Measurements from ENCODE around the gene SORCS3. TPM values are rescaled to one million over a fixed set of nuclear protein-coding genes. Genes with fewer than 3 reads are reported as not detected.

SORCS3 gene
- total and polyA plus RNA-seq, 7 donors: 0.15 to 1.1 (median 0.33) TPM; not detected in 2

DNA sequence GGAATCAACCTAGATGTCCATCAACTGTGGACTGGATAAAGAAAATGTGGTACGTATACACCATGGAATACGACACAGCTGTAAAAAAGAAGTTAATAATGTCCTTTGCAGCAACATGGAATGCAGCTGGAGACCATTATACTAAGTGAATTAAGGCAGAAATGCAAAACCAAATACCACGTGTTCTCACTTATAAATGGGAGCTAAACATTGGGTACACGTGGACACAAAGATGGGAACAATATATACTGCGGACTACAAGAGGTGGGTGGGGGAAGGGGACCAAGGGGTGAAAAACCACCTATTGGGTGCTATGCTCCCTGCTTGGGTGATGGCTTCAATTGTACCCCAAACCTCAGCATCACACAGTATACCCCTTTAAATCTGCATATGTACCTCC is 385.5 kb downstream of the SORCS3 start:
- no peaks in the 10 kb centered on the region for H3K36me3 ChIP-seq
- no peak for DNase-seq
- H3K27me3 ChIP-seq: no peaks in the 10 kb centered on the region
- H3K9me3 ChIP-seq: no peaks in the 10 kb centered on the region
- TF ChIP-seq POLR2A (IDR thresholded peaks at IDR 0.05): no peak
- no peak overlapping the region for H3K27ac ChIP-seq
- no peaks in the 10 kb centered on the region for H3K4me1 ChIP-seq
- intact Hi-C loops (cut with DNase I): no loop called here
- WGBS, 2 donors: 91 to 92% methylated on average over 5 of the region's 5 CpGs
- H3K4me3 ChIP-seq: no peak overlapping the region

- DNase-seq: no peak
- WGBS, 2 donors: 62 to 77% methylated on average over 1 of the region's 1 CpG
- no peaks in the 10 kb centered on the region for H3K36me3 ChIP-seq
- H3K9me3 ChIP-seq: no peaks in the 10 kb centered on the region
- TF ChIP-seq POLR2A (IDR thresholded peaks at IDR 0.05): no peak
- no peak for TF ChIP-seq CTCF (IDR thresholded peaks at IDR 0.05)
- no peak for TF ChIP-seq EP300 (IDR thresholded peaks at IDR 0.05)
- no peak for TF ChIP-seq POLR2AphosphoS5 (IDR thresholded peaks at IDR 0.05)
- no peaks in the 10 kb centered on the region for H3K27me3 ChIP-seq
- no peak overlapping the region for H3K4me3 ChIP-seq
- no peak overlapping the region for H3K27ac ChIP-seq
- intact Hi-C loops (cut with DNase I): no loop called here
- no peaks in the 10 kb centered on the region for H3K4me1 ChIP-seq
Observed at GRCh38 chr10:105029286-105029685, 388.2 kb downstream of the SORCS3 start.

DNA sequence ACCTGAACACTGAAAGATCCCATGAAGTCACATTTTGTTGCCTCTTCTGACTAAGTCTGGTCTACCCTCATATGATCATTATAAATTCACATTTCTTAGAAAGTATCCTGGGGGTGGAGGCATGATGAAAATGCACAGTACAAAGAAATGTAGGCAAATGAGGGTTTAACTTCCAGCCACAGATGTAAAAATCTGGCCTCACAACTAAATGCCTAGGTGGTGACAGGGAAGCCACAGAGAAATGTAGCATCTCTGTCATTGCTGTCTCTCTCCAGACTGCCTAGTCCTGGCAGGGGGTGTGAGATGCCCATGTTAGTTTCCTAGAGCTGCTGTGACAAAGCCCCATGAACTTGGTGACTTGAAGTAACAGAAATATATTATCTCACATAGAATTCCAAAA is 395.9 kb downstream of the SORCS3 start:
- no peak for DNase-seq

GRCh38 chr10:105041956-105042355 is 400.9 kb downstream of the SORCS3 start:
- Histone ChIP-seq H3K27me3 (no peaks in the 10 kb centered on the region), H3K4me1 (no peaks in the 10 kb centered on the region), H3K4me3 (no peak overlapping the region), H3K27ac (no peak overlapping the region), H3K36me3 (no peaks in the 10 kb centered on the region), H3K9me3 (no peaks in the 10 kb centered on the region)
- TF ChIP-seq POLR2A (IDR thresholded peaks at IDR 0.05): no peak
- TF ChIP-seq POLR2AphosphoS5 (IDR thresholded peaks at IDR 0.05): no peak
- TF ChIP-seq CTCF (IDR thresholded peaks at IDR 0.05): no peak
- TF ChIP-seq EP300 (IDR thresholded peaks at IDR 0.05): no peak
- WGBS, 2 donors: 80 to 86% methylated on average over 1 of the region's 1 CpG
- intact Hi-C loops (cut with DNase I): no loop called here
- no peak for DNase-seq

More for the DNA sequence above, 395.9 kb downstream of the SORCS3 start:
- H3K27ac ChIP-seq: no peak overlapping the region
- TF ChIP-seq EP300 (IDR thresholded peaks at IDR 0.05) (no peak), POLR2AphosphoS5 (IDR thresholded peaks at IDR 0.05) (no peak), POLR2A (IDR thresholded peaks at IDR 0.05) (no peak), CTCF (IDR thresholded peaks at IDR 0.05) (no peak)
- H3K4me3 ChIP-seq: no peak overlapping the region
- no peaks in the 10 kb centered on the region for H3K36me3 ChIP-seq
- H3K27me3 ChIP-seq: no peaks in the 10 kb centered on the region
- intact Hi-C loops (cut with DNase I): no loop called here
- H3K9me3 ChIP-seq: no peaks in the 10 kb centered on the region
- no peaks in the 10 kb centered on the region for H3K4me1 ChIP-seq

DNA sequence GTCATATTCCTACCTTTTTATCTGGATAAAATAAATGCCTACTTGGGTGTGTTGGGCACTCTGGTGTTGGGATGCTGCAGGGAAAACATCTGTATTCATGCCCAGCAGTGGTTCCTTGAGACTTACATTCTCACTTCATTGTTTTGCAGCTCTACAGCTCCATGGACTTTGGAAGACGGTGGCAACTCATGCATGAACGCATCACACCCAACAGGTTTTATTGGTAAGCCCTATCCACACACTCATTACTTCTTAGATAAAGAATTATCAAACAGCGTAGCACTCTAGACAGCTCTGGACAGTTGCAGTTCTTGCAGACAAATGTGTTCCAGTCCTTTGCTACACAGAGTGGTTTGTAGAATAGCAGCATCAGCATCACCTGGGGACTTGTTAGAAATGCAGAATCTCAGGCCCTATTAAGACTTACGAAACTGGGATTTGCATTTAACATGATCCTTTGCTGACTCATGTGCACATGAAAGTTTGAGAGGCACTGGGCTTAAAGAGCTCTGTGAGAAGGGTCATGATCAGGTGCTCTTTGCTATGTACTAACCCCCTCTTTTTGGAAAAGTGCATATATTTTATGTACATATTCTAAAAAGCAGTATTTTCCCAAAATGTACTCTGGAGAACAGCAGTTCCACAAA is 401.9 kb downstream of the SORCS3 start:
- H3K36me3 ChIP-seq: no peaks in the 10 kb centered on the region
- 43 to 76% methylated on average over 4 of the region's 4 CpGs for WGBS, 2 donors
- no peaks in the 10 kb centered on the region for H3K27me3 ChIP-seq
- DNase-seq: no peak
- no peak for TF ChIP-seq EP300 (IDR thresholded peaks at IDR 0.05)
- no peak for TF ChIP-seq POLR2AphosphoS5 (IDR thresholded peaks at IDR 0.05)
- TF ChIP-seq POLR2A (IDR thresholded peaks at IDR 0.05): no peak
- TF ChIP-seq CTCF (IDR thresholded peaks at IDR 0.05): no peak
- no peaks in the 10 kb centered on the region for H3K9me3 ChIP-seq
- intact Hi-C loops (cut with DNase I): no loop called here
- no peak overlapping the region for H3K27ac ChIP-seq
- no peaks in the 10 kb centered on the region for H3K4me1 ChIP-seq
- H3K4me3 ChIP-seq: no peak overlapping the region

Data from sigmoid colon (tissue), 7 donors.